ENCODE data around the gene NMB. TPM values are rescaled to one million over a fixed set of nuclear protein-coding genes. Genes with fewer than 3 reads are reported as not detected.
"Not testable (repeated sequence)": the region's sequence is repeated elsewhere in the genome, so short reads cannot be mapped to it uniquely, and the experiment has no call there.

Gene NMB
- not detected for total RNA-seq (ENCODE audit: insufficient read depth, low replicate concordance)

GRCh38 chr15:84658080-84658787 lies at the start of gene NMB:
TSS of gene NMB (minus strand) at chr15:84658199. CDS start at chr15:84658152, 47 bp downstream.
- peak; percentile 71 for DNase-seq (ENCODE audit: low spot score)

- DNase-seq (ENCODE audit: low spot score) = no peak
Measured at GRCh38 chr15:84703808-84704207, 45.8 kb upstream of the NMB start.

GRCh38 chr15:84702961-84703482 lies 45.0 kb upstream of the NMB start:
- peak; percentile 22 for DNase-seq (ENCODE audit: low spot score)

GRCh38 chr15:84699538-84700191 lies 41.7 kb upstream of the NMB start:
- no peak for DNase-seq (ENCODE audit: low spot score)

- DNase-seq (ENCODE audit: low spot score) = no peak
Measured at GRCh38 chr15:84697236-84697990, 39.4 kb upstream of the NMB start.

- DNase-seq (ENCODE audit: low spot score) = no peak
Measured at GRCh38 chr15:84696757-84697156, 38.8 kb upstream of the NMB start.

- no peak for DNase-seq (ENCODE audit: low spot score)
Measured at GRCh38 chr15:84690342-84690741, 32.3 kb upstream of the NMB start.

GRCh38 chr15:84689858-84690257 lies 31.9 kb upstream of the NMB start:
- DNase-seq (ENCODE audit: low spot score) = no peak

- DNase-seq (ENCODE audit: low spot score) = not testable (repeated sequence)
Measured at GRCh38 chr15:84686446-84686845, 28.4 kb upstream of the NMB start.

- peak; percentile 50 for DNase-seq (ENCODE audit: low spot score)
Measured at GRCh38 chr15:84685304-84685703, 27.3 kb upstream of the NMB start.

- no peak for DNase-seq (ENCODE audit: low spot score)
Measured at GRCh38 chr15:84684092-84684491, 26.1 kb upstream of the NMB start.

- no peak for DNase-seq (ENCODE audit: low spot score)
Measured at GRCh38 chr15:84681831-84682230, 23.8 kb upstream of the NMB start.

- DNase-seq (ENCODE audit: low spot score) = no peak
Measured at GRCh38 chr15:84671211-84671610, 13.2 kb upstream of the NMB start.

GRCh38 chr15:84669726-84670125 lies 11.7 kb upstream of the NMB start:
- DNase-seq (ENCODE audit: low spot score) = no peak

- no peak for DNase-seq (ENCODE audit: low spot score)
Measured at GRCh38 chr15:84668221-84668982, 10.4 kb upstream of the NMB start.

- no peak for DNase-seq (ENCODE audit: low spot score)
Measured at GRCh38 chr15:84666373-84666772, 8.4 kb upstream of the NMB start.

GRCh38 chr15:84661001-84661400 lies 3.0 kb upstream of the NMB start:
- DNase-seq (ENCODE audit: low spot score) = no peak

GRCh38 chr15:84659904-84660781 lies 2.1 kb upstream of the NMB start:
- DNase-seq (ENCODE audit: low spot score) = no peak

GRCh38 chr15:84658788-84659411 lies 901 bp upstream of the NMB start:
- DNase-seq (ENCODE audit: low spot score) = no peak

- no peak for DNase-seq (ENCODE audit: low spot score)
Measured at GRCh38 chr15:84657748-84658079, 285 bp downstream of the NMB start.
